HEK293T (cell line): ENCODE data around the gene PSEN1.

Source experiments
- ARNT ChIP-seq: fragments of 450-650 bp; IDR thresholded peaks from 2 replicates; pipeline ENCODE4 v1.6.1; 2017; ENCODE audit warnings: mild to moderate bottlenecking
- FOXA1 ChIP-seq: fragments of 450-650 bp; IDR thresholded peaks from 2 replicates; pipeline ENCODE4 v1.6.1; 2016; ENCODE audit warnings: mild to moderate bottlenecking
- FOXM1 ChIP-seq: fragments of 450-650 bp; IDR thresholded peaks from 2 replicates; pipeline ENCODE4 v1.6.1; 2017; ENCODE audit warnings: mild to moderate bottlenecking, borderline replicate concordance
- L3MBTL2 ChIP-seq: fragments of 450-650 bp; conservative IDR thresholded peaks from 2 replicates; pipeline ENCODE4 v1.6.1; 2016; ENCODE audit warnings: mild to moderate bottlenecking
- NFRKB ChIP-seq: fragments of 450-650 bp; IDR thresholded peaks from 2 replicates; pipeline ENCODE4 v1.6.1; 2016; ENCODE audit warnings: mild to moderate bottlenecking, moderate library complexity
- SP1 ChIP-seq: fragments of 450-650 bp; IDR thresholded peaks from 2 replicates; pipeline ENCODE4 v1.6.1; 2017
- ZNF384 ChIP-seq: fragments of 450-650 bp; IDR thresholded peaks from 2 replicates; pipeline ENCODE4 v1.6.1; 2016

- TF ChIP-seq FOXA1, result no peak
- no peak for TF ChIP-seq SP1
- TF ChIP-seq ZNF384, result no peak
- no peak for TF ChIP-seq ARNT
- TF ChIP-seq L3MBTL2, result no peak
- TF ChIP-seq NFRKB, result no peak
- no peak for TF ChIP-seq FOXM1
Measured at GRCh38 chr14:73243748-73244147, 107.4 kb downstream of the PSEN1 start.
